Neural progenitor cell (in vitro differentiated cells): Measurements from ENCODE around the gene MCM3. TPM values are rescaled to one million over a fixed set of nuclear protein-coding genes. Genes with fewer than 3 reads are reported as not detected.

Experiments
- DNase-seq: peaks from one replicate; pipeline ENCODE4 v3.0.0-alpha.2; 2016; ENCODE audit warnings: low spot score
- H2AFZ ChIP-seq: fragments of 200-600 bp; sonication (generic); replicated peaks from 2 replicates; pipeline ENCODE4 v1.6.1; 2016; ENCODE audit warnings: antibody characterized with exemption
- H3F3A ChIP-seq: fragments of 200-600 bp; sonication (generic); 2 replicates; pipeline ENCODE4 v1.6.1; 2016; ENCODE audit warnings: antibody characterized with exemption, low read depth
- H3K27ac ChIP-seq: fragments of 200-600 bp; sonication (generic); 2 replicates; pipeline ENCODE4 v1.5.1; 2016; ENCODE audit warnings: mild to moderate bottlenecking
- H3K27me3 ChIP-seq: fragments of 200-600 bp; sonication (generic); 2 replicates; pipeline ENCODE4 v1.6.1; 2016; ENCODE audit warnings: mild to moderate bottlenecking, moderate library complexity
- H3K36me3 ChIP-seq: fragments of 200-600 bp; sonication (generic); 2 replicates; pipeline ENCODE4 v1.5.1; 2016
- H3K4me1 ChIP-seq: fragments of 200-600 bp; sonication (generic); 2 replicates; pipeline ENCODE4 v1.6.1; 2016; ENCODE audit warnings: mixed run types
- H3K4me2 ChIP-seq: fragments of 200-600 bp; sonication (generic); 2 replicates; pipeline ENCODE4 v1.6.1; 2016
- H3K4me3 ChIP-seq: fragments of 200-600 bp; sonication (generic); 2 replicates; pipeline ENCODE4 v1.5.1; 2016
- H3K79me2 ChIP-seq: fragments of 200-600 bp; sonication (generic); 2 replicates; pipeline ENCODE4 v1.6.1; 2016; ENCODE audit warnings: low read depth
- H3K9ac ChIP-seq: fragments of 200-600 bp; sonication (generic); 2 replicates; pipeline ENCODE4 v1.6.1; 2016
- H3K9me3 ChIP-seq: fragments of 200-600 bp; sonication (generic); 2 replicates; pipeline ENCODE4 v1.5.1; 2016; ENCODE audit warnings: low read depth
- H4K20me1 ChIP-seq: fragments of 200-600 bp; sonication (generic); 2 replicates; pipeline ENCODE4 v1.6.1; 2016; ENCODE audit warnings: low read depth
- H3K27ac Mint-ChIP-seq: 3 replicates; pipeline ENCODE4 v1.8.0; 2021; ENCODE audit warnings: mixed read lengths
- H3K27me3 Mint-ChIP-seq: 2 replicates; pipeline ENCODE4 v1.8.0; 2022; ENCODE audit warnings: low read depth, mild to moderate bottlenecking, inconsistent platforms, moderate library complexity, mixed read lengths; ENCODE audit not compliant: insufficient read depth
- H3K36me3 Mint-ChIP-seq: 3 replicates; pipeline ENCODE4 v1.8.0; 2021; ENCODE audit warnings: mixed read lengths
- H3K4me1 Mint-ChIP-seq: 3 replicates; pipeline ENCODE4 v1.8.0; 2021; ENCODE audit warnings: mixed read lengths
- H3K4me3 Mint-ChIP-seq: 3 replicates; pipeline ENCODE4 v1.8.0; 2021; ENCODE audit warnings: mild to moderate bottlenecking, moderate library complexity, mixed read lengths
- H3K9me3 Mint-ChIP-seq: 3 replicates; pipeline ENCODE4 v1.8.0; 2020; ENCODE audit warnings: mixed read lengths
- EZH2 ChIP-seq: fragments of 200-600 bp; sonication (generic); IDR thresholded peaks from 2 replicates; pipeline ENCODE4 v1.6.1; 2017; ENCODE audit warnings: antibody characterized with exemption, mild to moderate bottlenecking, moderate library complexity
- EZH2phosphoT487 ChIP-seq: fragments of 200-600 bp; sonication (generic); IDR thresholded peaks from 2 replicates; pipeline ENCODE4 v1.6.1; 2017; ENCODE audit warnings: antibody characterized with exemption
- total RNA-seq: library from RNA; depleted of rRNA; stranded (reverse); fragments of >200 nt; gene quantifications from 2 replicates; pipeline ENCODE4 v1.2.3, GENCODE V29; 2015; ENCODE audit warnings: low replicate concordance
- TF ChIP-seq, protein P1 (sequence below): fragments of 200-600 bp; sonication (generic); IDR thresholded peaks from 2 replicates; pipeline ENCODE4 v1.5.1; 2017; ENCODE audit warnings: antibody characterized with exemption, mild to moderate bottlenecking

MCM3 gene
- total RNA-seq, 1 donor from 2014 or later: 224 TPM

- Mint-ChIP-seq H3K27ac (no peak overlapping the region), H3K4me3 (no peak overlapping the region), H3K4me1 (peaks cover under 1% of the 10 kb centered on the region), H3K9me3 (no peaks in the 10 kb centered on the region), H3K36me3 (no peaks in the 10 kb centered on the region), H3K27me3 (peaks cover 4% of the 10 kb centered on the region)
- Histone ChIP-seq H2AFZ (no peak overlapping the region), H3K4me3 (no peak overlapping the region), H3K9ac (no peak overlapping the region), H4K20me1 (no peaks in the 10 kb centered on the region), H3K27me3 (no peaks in the 10 kb centered on the region), H3K36me3 (no peaks in the 10 kb centered on the region), H3K4me1 (peaks cover 4% of the 10 kb centered on the region), H3K27ac (no peak overlapping the region), H3K9me3 (no peaks in the 10 kb centered on the region), H3K79me2 (no peaks in the 10 kb centered on the region), H3F3A (no peaks in the 10 kb centered on the region), H3K4me2 (no peak overlapping the region)
- TF ChIP-seq, protein P1, sequence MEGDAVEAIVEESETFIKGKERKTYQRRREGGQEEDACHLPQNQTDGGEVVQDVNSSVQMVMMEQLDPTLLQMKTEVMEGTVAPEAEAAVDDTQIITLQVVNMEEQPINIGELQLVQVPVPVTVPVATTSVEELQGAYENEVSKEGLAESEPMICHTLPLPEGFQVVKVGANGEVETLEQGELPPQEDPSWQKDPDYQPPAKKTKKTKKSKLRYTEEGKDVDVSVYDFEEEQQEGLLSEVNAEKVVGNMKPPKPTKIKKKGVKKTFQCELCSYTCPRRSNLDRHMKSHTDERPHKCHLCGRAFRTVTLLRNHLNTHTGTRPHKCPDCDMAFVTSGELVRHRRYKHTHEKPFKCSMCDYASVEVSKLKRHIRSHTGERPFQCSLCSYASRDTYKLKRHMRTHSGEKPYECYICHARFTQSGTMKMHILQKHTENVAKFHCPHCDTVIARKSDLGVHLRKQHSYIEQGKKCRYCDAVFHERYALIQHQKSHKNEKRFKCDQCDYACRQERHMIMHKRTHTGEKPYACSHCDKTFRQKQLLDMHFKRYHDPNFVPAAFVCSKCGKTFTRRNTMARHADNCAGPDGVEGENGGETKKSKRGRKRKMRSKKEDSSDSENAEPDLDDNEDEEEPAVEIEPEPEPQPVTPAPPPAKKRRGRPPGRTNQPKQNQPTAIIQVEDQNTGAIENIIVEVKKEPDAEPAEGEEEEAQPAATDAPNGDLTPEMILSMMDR: no peak
- DNase-seq: no peak
These were observed 33.5 kb upstream of the MCM3 start for GRCh38 chr6:52317841-52318581.

DNA sequence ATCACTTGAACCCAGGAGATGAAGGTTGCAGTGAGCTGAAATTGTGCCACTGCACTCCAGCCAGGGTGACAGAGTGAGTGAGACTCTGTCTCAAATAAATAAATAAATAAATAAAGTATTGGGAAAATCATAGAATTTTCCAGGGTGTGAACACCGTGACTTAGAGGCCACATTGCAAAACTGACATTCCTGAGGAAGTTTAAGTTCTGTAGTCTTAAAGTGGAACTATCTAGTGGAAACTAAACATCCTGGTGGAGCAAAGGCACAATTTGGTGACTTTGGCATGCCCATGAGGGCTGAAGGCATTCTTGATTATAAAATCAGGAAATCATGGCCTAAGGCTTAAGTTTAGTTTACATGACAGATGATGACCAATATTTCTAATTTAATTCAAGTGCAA, 32.7 kb upstream of the MCM3 start:
- H3K27me3 Mint-ChIP-seq: peaks cover 4% of the 10 kb centered on the region
- TF ChIP-seq EZH2phosphoT487 (no peak), EZH2 (no peak)
- TF ChIP-seq, protein P1: no peak
- Histone ChIP-seq H3K27ac (no peak overlapping the region), H3K9me3 (no peaks in the 10 kb centered on the region), H3F3A (no peaks in the 10 kb centered on the region), H2AFZ (no peak overlapping the region), H3K79me2 (no peaks in the 10 kb centered on the region), H3K9ac (no peak overlapping the region), H3K36me3 (no peaks in the 10 kb centered on the region), H3K4me1 (peaks cover 4% of the 10 kb centered on the region), H3K27me3 (no peaks in the 10 kb centered on the region), H3K4me2 (no peak overlapping the region), H3K4me3 (no peak overlapping the region), H4K20me1 (no peaks in the 10 kb centered on the region)
- peaks cover 7% of the 10 kb centered on the region for H3K4me1 Mint-ChIP-seq
- H3K4me3 Mint-ChIP-seq: no peak overlapping the region
- H3K9me3 Mint-ChIP-seq: no peaks in the 10 kb centered on the region
- no peaks in the 10 kb centered on the region for H3K36me3 Mint-ChIP-seq
- DNase-seq: no peak
- H3K27ac Mint-ChIP-seq: no peak overlapping the region

- H3K36me3 ChIP-seq: no peaks in the 10 kb centered on the region
- TF ChIP-seq EZH2 (no peak), EZH2phosphoT487 (no peak)
- TF ChIP-seq, protein P1: no peak
- no peaks in the 10 kb centered on the region for H3F3A ChIP-seq
- peaks cover 9% of the 10 kb centered on the region for H3K4me1 Mint-ChIP-seq
- H4K20me1 ChIP-seq: no peaks in the 10 kb centered on the region
- no peaks in the 10 kb centered on the region for H3K36me3 Mint-ChIP-seq
- H3K79me2 ChIP-seq: no peaks in the 10 kb centered on the region
- no peak overlapping the region for H3K9ac ChIP-seq
- no peaks in the 10 kb centered on the region for H3K27me3 ChIP-seq
- H3K27me3 Mint-ChIP-seq: peaks cover 4% of the 10 kb centered on the region
- H3K9me3 Mint-ChIP-seq: no peaks in the 10 kb centered on the region
- H3K27ac Mint-ChIP-seq: peak overlapping the region; percentile 38
- peaks cover 4% of the 10 kb centered on the region for H3K4me1 ChIP-seq
- H3K4me3 Mint-ChIP-seq: no peak overlapping the region
- H3K9me3 ChIP-seq: no peaks in the 10 kb centered on the region
- DNase-seq: no peak
- H3K4me3 ChIP-seq: no peak overlapping the region
- no peak overlapping the region for H3K4me2 ChIP-seq
- no peak overlapping the region for H2AFZ ChIP-seq
- no peak overlapping the region for H3K27ac ChIP-seq
These were observed 30.2 kb upstream of the MCM3 start for GRCh38 chr6:52314752-52315151.
